OCI-LY1 (cell line): ENCODE data around the gene CASZ1.

ENCODE experiments used
- H2AFZ ChIP-seq: fragments of 200-600 bp; sonication (generic), shearing (Covaris generic); 2 replicates; pipeline ENCODE4 v1.6.0; 2014; ENCODE audit warnings: antibody characterized with exemption, mild to moderate bottlenecking, low read length
- H3F3A ChIP-seq: fragments of 200-600 bp; sonication (generic), shearing (Covaris generic); 2 replicates; pipeline ENCODE4 v1.6.0; 2014; ENCODE audit warnings: mild to moderate bottlenecking, antibody characterized with exemption, low read length, moderate library complexity; ENCODE audit not compliant: insufficient read depth
- H3K27ac ChIP-seq: fragments of 200-600 bp; sonication (generic); 2 replicates; pipeline ENCODE4 v1.5.1; 2014; ENCODE audit warnings: low read length, mixed run types, mild to moderate bottlenecking, low read depth; ENCODE audit not compliant: poor library complexity, severe bottlenecking
- H3K27me3 ChIP-seq: fragments of 200-600 bp; sonication (generic); 2 replicates; pipeline ENCODE4 v1.6.0; 2014; ENCODE audit warnings: antibody characterized with exemption, mild to moderate bottlenecking, low read length, moderate library complexity; ENCODE audit not compliant: insufficient read depth
- H3K36me3 ChIP-seq: fragments of 200-600 bp; sonication (generic); 2 replicates; pipeline ENCODE4 v1.6.1; 2014; ENCODE audit warnings: mild to moderate bottlenecking, antibody characterized with exemption, low read length, moderate library complexity, mixed read lengths; ENCODE audit not compliant: insufficient read depth
- H3K4me1 ChIP-seq: fragments of 200-600 bp; sonication (generic); 2 replicates; pipeline ENCODE4 v1.5.1; 2014; ENCODE audit warnings: mild to moderate bottlenecking, low read length, moderate library complexity; ENCODE audit not compliant: insufficient read depth, severe bottlenecking
- H3K4me2 ChIP-seq: fragments of 200-600 bp; sonication (generic), shearing (Covaris generic); 2 replicates; pipeline ENCODE4 v1.6.1; 2014; ENCODE audit warnings: low read length
- H3K4me3 ChIP-seq: fragments of 200-600 bp; sonication (generic); 2 replicates; pipeline ENCODE4 v1.5.1; 2014; ENCODE audit warnings: low read length, low read depth, mild to moderate bottlenecking, mixed read lengths; ENCODE audit not compliant: poor library complexity, severe bottlenecking
- H3K79me2 ChIP-seq: fragments of 200-600 bp; shearing (Covaris generic); 2 replicates; pipeline ENCODE4 v1.6.1; 2016; ENCODE audit warnings: mixed run types, low read length, mixed read lengths; ENCODE audit not compliant: insufficient read depth
- H3K9ac ChIP-seq: fragments of 200-600 bp; sonication (generic), shearing (Covaris generic); 2 replicates; pipeline ENCODE4 v1.6.1; 2014; ENCODE audit warnings: mild to moderate bottlenecking, low read length, mixed read lengths
- H3K9me2 ChIP-seq: fragments of 200-600 bp; sonication (generic), shearing (Covaris generic); 2 replicates; pipeline ENCODE4 v1.6.1; 2014; ENCODE audit warnings: low read depth, mild to moderate bottlenecking, low read length, mixed read lengths
- H3K9me3 ChIP-seq: fragments of 200-600 bp; shearing (Covaris generic); 2 replicates; pipeline ENCODE4 v1.6.1; 2014; ENCODE audit warnings: low read length, mixed read lengths
- H4K20me1 ChIP-seq: fragments of 200-600 bp; sonication (generic), shearing (Covaris generic); 2 replicates; pipeline ENCODE4 v1.6.0; 2016; ENCODE audit warnings: mild to moderate bottlenecking, low read length; ENCODE audit not compliant: insufficient read depth
- EZH2 ChIP-seq: fragments of 200-600 bp; sonication (generic), shearing (Covaris generic); IDR thresholded peaks from 2 replicates; pipeline ENCODE4 v1.8.0; 2017; ENCODE audit warnings: borderline replicate concordance, mixed run types, mild to moderate bottlenecking, antibody characterized with exemption, low read length, moderate library complexity, mixed read lengths
- TF ChIP-seq, protein P1 (sequence below): fragments of 200-600 bp; sonication (generic), shearing (Covaris generic); IDR thresholded peaks from 2 replicates; pipeline ENCODE4 v1.5.1; 2017; ENCODE audit warnings: mild to moderate bottlenecking, antibody characterized with exemption, low read length, moderate library complexity, mixed read lengths

The CASZ1 gene

DNA sequence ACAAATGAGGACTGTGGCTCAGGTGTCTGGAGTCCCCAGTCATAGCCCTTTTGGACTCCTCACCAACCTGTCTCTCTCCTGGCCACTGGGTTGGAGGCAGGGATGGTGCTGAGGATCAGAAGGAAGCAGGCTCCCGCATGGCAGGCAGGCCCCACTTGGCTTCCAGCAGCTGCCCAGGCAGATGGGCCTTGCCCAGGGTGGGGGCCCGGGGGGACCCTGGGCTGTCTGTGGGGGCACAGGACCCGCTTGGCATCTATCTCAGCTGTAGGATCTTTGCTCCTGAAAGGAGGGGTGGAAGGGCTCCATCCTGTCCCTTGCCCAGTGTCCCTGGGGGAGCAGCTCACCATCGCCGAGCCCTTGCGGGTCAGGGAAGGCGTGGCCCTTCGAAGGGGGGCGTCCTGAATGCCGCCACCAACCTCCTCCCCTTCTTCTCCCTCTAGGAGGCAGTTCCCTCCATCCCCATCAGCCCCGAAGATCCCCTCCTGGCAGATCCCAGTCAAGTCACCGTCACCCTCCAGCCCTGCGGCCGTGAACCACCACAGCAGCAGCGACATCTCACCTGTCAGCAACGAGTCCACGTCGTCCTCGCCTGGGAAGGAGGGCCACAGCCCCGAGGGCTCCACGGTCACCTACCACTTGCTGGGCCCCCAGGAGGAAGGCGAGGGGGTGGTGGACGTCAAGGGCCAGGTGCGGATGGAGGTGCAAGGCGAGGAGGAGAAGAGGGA lies 167.2 kb downstream of the CASZ1 start:
- TF ChIP-seq, protein P1, sequence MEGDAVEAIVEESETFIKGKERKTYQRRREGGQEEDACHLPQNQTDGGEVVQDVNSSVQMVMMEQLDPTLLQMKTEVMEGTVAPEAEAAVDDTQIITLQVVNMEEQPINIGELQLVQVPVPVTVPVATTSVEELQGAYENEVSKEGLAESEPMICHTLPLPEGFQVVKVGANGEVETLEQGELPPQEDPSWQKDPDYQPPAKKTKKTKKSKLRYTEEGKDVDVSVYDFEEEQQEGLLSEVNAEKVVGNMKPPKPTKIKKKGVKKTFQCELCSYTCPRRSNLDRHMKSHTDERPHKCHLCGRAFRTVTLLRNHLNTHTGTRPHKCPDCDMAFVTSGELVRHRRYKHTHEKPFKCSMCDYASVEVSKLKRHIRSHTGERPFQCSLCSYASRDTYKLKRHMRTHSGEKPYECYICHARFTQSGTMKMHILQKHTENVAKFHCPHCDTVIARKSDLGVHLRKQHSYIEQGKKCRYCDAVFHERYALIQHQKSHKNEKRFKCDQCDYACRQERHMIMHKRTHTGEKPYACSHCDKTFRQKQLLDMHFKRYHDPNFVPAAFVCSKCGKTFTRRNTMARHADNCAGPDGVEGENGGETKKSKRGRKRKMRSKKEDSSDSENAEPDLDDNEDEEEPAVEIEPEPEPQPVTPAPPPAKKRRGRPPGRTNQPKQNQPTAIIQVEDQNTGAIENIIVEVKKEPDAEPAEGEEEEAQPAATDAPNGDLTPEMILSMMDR = no peak
- no peak for TF ChIP-seq EZH2
- Histone ChIP-seq H3K27me3 (no peaks in the 10 kb centered on the region), H3F3A (no peaks in the 10 kb centered on the region), H3K9me3 (no peaks in the 10 kb centered on the region), H3K4me1 (no peaks in the 10 kb centered on the region), H3K9me2 (no peaks in the 10 kb centered on the region), H3K4me2 (no peak overlapping the region), H3K36me3 (no peaks in the 10 kb centered on the region), H4K20me1 (no peaks in the 10 kb centered on the region), H3K79me2 (no peaks in the 10 kb centered on the region), H3K9ac (no peak overlapping the region), H2AFZ (no peak overlapping the region), H3K4me3 (no peak overlapping the region), H3K27ac (no peak overlapping the region)

DNA sequence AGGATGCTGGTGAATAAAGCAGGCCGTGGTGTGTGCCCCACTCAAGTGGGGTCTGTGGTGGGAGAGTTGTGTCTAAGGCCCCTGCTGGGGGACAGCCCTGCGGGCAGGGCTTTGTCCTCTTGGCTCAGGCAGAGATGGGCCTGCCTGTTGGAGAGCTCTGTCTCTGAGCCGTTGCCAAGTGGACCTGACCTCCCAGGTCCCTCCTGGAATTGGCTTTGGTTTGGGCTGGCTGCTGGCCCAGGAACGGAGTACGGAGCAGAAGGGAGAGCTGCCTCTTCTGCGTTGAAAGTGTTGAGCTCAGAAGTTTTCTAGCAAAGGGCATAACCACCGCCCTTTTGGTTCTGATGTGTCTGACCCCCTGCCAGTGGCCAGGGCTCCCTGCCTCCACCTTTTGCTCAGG lies 167.8 kb downstream of the CASZ1 start:
- Histone ChIP-seq H3K27me3 (no peaks in the 10 kb centered on the region), H3K4me2 (no peak overlapping the region), H3K27ac (no peak overlapping the region), H3F3A (no peaks in the 10 kb centered on the region), H2AFZ (no peak overlapping the region), H3K4me1 (no peaks in the 10 kb centered on the region), H3K9me2 (no peaks in the 10 kb centered on the region), H3K9ac (no peak overlapping the region), H3K79me2 (no peaks in the 10 kb centered on the region), H4K20me1 (no peaks in the 10 kb centered on the region), H3K4me3 (no peak overlapping the region), H3K9me3 (no peaks in the 10 kb centered on the region), H3K36me3 (no peaks in the 10 kb centered on the region)
- TF ChIP-seq, protein P1 = no peak
- TF ChIP-seq EZH2 = no peak

DNA sequence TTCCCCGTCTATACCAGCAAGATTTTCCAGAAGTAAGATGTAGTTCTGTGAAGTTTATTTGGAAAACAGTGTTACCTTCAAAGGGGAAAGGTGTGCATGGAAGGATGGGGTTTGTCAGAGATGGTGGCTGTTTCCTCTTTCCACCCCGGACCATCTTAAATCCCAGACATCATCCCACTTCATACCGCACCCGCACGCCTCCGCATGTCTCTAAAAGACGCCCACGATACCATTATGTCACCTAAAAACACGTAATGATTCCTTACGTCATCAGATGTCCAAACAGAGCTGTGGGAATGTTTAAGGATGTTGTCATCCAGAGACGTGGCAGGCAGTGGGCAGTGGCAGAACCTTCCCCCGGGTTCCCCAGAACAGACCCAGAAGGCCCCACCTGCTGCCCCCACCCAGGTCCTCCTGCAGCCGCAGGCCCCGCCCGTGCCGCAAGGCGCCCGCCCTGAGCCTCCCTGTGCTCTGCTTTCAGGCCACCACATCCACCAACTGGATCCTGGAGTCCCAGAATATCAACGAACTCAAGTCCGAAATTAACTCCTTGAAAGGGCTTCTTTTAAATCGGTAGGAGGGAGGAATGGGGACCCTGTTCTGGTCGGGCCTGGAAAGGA lies 169.5 kb downstream of the CASZ1 start:
- H4K20me1 ChIP-seq = no peaks in the 10 kb centered on the region
- no peaks in the 10 kb centered on the region for H3K9me2 ChIP-seq
- no peaks in the 10 kb centered on the region for H3K36me3 ChIP-seq
- TF ChIP-seq, protein P1 = no peak
- no peak overlapping the region for H3K27ac ChIP-seq
- H3K9me3 ChIP-seq = no peaks in the 10 kb centered on the region
- no peak overlapping the region for H3K4me2 ChIP-seq
- H3K27me3 ChIP-seq = no peaks in the 10 kb centered on the region
- no peaks in the 10 kb centered on the region for H3K4me1 ChIP-seq
- no peak overlapping the region for H2AFZ ChIP-seq
- no peak overlapping the region for H3K9ac ChIP-seq
- no peaks in the 10 kb centered on the region for H3F3A ChIP-seq
- H3K4me3 ChIP-seq = no peak overlapping the region
- no peaks in the 10 kb centered on the region for H3K79me2 ChIP-seq
